AG09309 (cell line): Measurements from ENCODE around the gene KIF6.

Source experiments
- DNase-seq: peaks from one replicate; pipeline ENCODE4 v3.0.0-alpha.2; 2010; ENCODE audit warnings: low read depth
- H3K4me3 ChIP-seq: 2 replicates; pipeline ENCODE4 v1.5.1; 2011; ENCODE audit warnings: mild to moderate bottlenecking, low read depth, low read length, moderate library complexity; ENCODE audit not compliant: control insufficient read depth
- CTCF ChIP-seq: IDR thresholded peaks from 2 replicates; pipeline ENCODE4 v1.5.1; 2011; ENCODE audit warnings: mild to moderate bottlenecking, low read depth, low read length, inconsistent platforms; ENCODE audit not compliant: insufficient read depth, control insufficient read depth; ENCODE audit errors: missing control alignments

The KIF6 gene

GRCh38 chr6:39465539-39465938 lies 259.7 kb downstream of the KIF6 start:
- no peak for TF ChIP-seq CTCF
- DNase-seq = no peak
- H3K4me3 ChIP-seq = no peak overlapping the region

GRCh38 chr6:39464067-39464466 lies 261.1 kb downstream of the KIF6 start:
- no peak for TF ChIP-seq CTCF
- DNase-seq = no peak
- no peak overlapping the region for H3K4me3 ChIP-seq

- no peak for DNase-seq
- no peak overlapping the region for H3K4me3 ChIP-seq
- TF ChIP-seq CTCF = no peak
These were observed 271.2 kb downstream of the KIF6 start for GRCh38 chr6:39453956-39454524.

GRCh38 chr6:39453241-39453640 lies 272.0 kb downstream of the KIF6 start:
- no peak overlapping the region for H3K4me3 ChIP-seq
- TF ChIP-seq CTCF = no peak
- DNase-seq = no peak

GRCh38 chr6:39452306-39453145 lies 272.7 kb downstream of the KIF6 start:
- TF ChIP-seq CTCF = no peak
- DNase-seq = no peak
- no peak overlapping the region for H3K4me3 ChIP-seq

GRCh38 chr6:39451831-39452230 lies 273.4 kb downstream of the KIF6 start:
- peak; percentile 49 for TF ChIP-seq CTCF

More at GRCh38 chr6:39451831-39452230, 273.4 kb downstream of the KIF6 start:
- no peak for DNase-seq
- H3K4me3 ChIP-seq = no peak overlapping the region
